ENCODE data around the gene HECW1. TPM values are rescaled to one million over a fixed set of nuclear protein-coding genes. Genes with fewer than 3 reads are reported as not detected.

Gene HECW1
- polyA plus RNA-seq, 2 of the 4 experiments (the other 2 are of a cell fraction): 11.3 TPM

GRCh38 chr7:43076189-43076605 is 36.2 kb upstream of the HECW1 start (continued):
- no peak for TF ChIP-seq REST (IDR thresholded peaks at IDR 0.05)
- no peak for TF ChIP-seq JUNB (IDR thresholded peaks at IDR 0.05)
- TF ChIP-seq HEYL (CRISPR knock-in tag; IDR thresholded peaks at IDR 0.05): no peak

GRCh38 chr7:43076606-43077005 is 35.8 kb upstream of the HECW1 start:
- no peaks in the 10 kb centered on the region for H3K9me3 ChIP-seq
- POLR2A ChIA-PET: no interaction called here
- WGBS (ENCODE audit: missing lambda C conversion rate): 84% methylated on average over 14 of the region's 14 CpGs
- no peak overlapping the region for H3K27ac ChIP-seq
- ATAC-seq (no peak), FAIRE-seq (no peak), DNase-seq (ENCODE audit: low read depth in 1 of 2, low spot score in 1 of 2) (no peak)
- H3K4me3 ChIP-seq: no peak overlapping the region
- H3K4me1 ChIP-seq: no peaks in the 10 kb centered on the region
- no peak overlapping the region for H3K4me2 ChIP-seq
- CTCF ChIA-PET: no interaction called here
- TF ChIP-seq ZNF302 (CRISPR knock-in tag; IDR thresholded peaks at IDR 0.05): no peak
- no peak for TF ChIP-seq RFX5 (IDR thresholded peaks at IDR 0.05)
- no peak for TF ChIP-seq ESRRA (IDR thresholded peaks at IDR 0.05; ENCODE audit: borderline replicate concordance, low read length)
- TF ChIP-seq MAX (IDR thresholded peaks at IDR 0.05): no peak
- no peak for TF ChIP-seq JUN (IDR thresholded peaks at IDR 0.05)
- TF ChIP-seq HOXB13 (CRISPR knock-in tag; IDR thresholded peaks at IDR 0.05; ENCODE audit: low read depth): no peak
- TF ChIP-seq CTCF (IDR thresholded peaks at IDR 0.05): no peak
- TF ChIP-seq CHD2 (IDR thresholded peaks at IDR 0.05; ENCODE audit: low read length, partially characterized antibody): no peak
- no peak for TF ChIP-seq TP53 (CRISPR knock-in tag; IDR thresholded peaks at IDR 0.05)
- TF ChIP-seq KDM5A (IDR thresholded peaks at IDR 0.05): no peak
- TF ChIP-seq POLR2A (IDR thresholded peaks at IDR 0.05; ENCODE audit: low read length): no peak
- no peak for TF ChIP-seq RNF2 (IDR thresholded peaks at IDR 0.05; ENCODE audit: borderline replicate concordance, low read depth)
- TF ChIP-seq EP300 (IDR thresholded peaks at IDR 0.05): no peak
- no peak for TF ChIP-seq CBX8 (IDR thresholded peaks at IDR 0.05)
- no peak for TF ChIP-seq EHF (CRISPR knock-in tag; IDR thresholded peaks at IDR 0.05)
- no peak for TF ChIP-seq JUNB (IDR thresholded peaks at IDR 0.05)
- TF ChIP-seq RARB (CRISPR knock-in tag; IDR thresholded peaks at IDR 0.05): no peak
- TF ChIP-seq HES2 (IDR thresholded peaks at IDR 0.05): no peak
- no peak for TF ChIP-seq ZC3H11A (IDR thresholded peaks at IDR 0.05)

GRCh38 chr7:43077285-43077684 is 35.2 kb upstream of the HECW1 start:
- Histone ChIP-seq H3K27ac (no peak overlapping the region), H3K4me2 (no peak overlapping the region), H3K4me3 (no peak overlapping the region), H3K9me3 (no peaks in the 10 kb centered on the region), H3K4me1 (no peaks in the 10 kb centered on the region)
- POLR2A ChIA-PET: no interaction called here
- CTCF ChIA-PET: interaction anchor here (1.0 to 1.7 kb wide), 2 partner anchors 31 to 136 kb away, joined by 3 to 4 read pairs; no protein-coding TSS in a partner anchor
- DNase-seq (ENCODE audit: low read depth in 1 of 2, low spot score in 1 of 2): no peak
- WGBS (ENCODE audit: missing lambda C conversion rate): 76% methylated on average over 9 of the region's 9 CpGs
- ATAC-seq: no peak
- FAIRE-seq: no peak
- TF ChIP-seq SREBF2 (IDR thresholded peaks at IDR 0.05) (no peak), BHLHE40 (IDR thresholded peaks at IDR 0.05; ENCODE audit: low read depth, low read length) (no peak), RFX5 (IDR thresholded peaks at IDR 0.05) (no peak), E2F6 (IDR thresholded peaks at IDR 0.05; ENCODE audit: borderline replicate concordance, low read depth) (no peak), HOXA7 (CRISPR knock-in tag; IDR thresholded peaks at IDR 0.05) (no peak), JUN (IDR thresholded peaks at IDR 0.05) (no peak), POLR2A (IDR thresholded peaks at IDR 0.05; ENCODE audit: low read length) (no peak), KDM5A (IDR thresholded peaks at IDR 0.05) (no peak), REST (IDR thresholded peaks at IDR 0.05) (no peak), KDM1A (IDR thresholded peaks at IDR 0.05; ENCODE audit: low read depth) (no peak), SMC3 (IDR thresholded peaks at IDR 0.05) (no peak), MAZ (IDR thresholded peaks at IDR 0.05; ENCODE audit: borderline replicate concordance, low read depth, low read length) (no peak)
